Fibroblast of gingiva (primary cell): Measurements from ENCODE around the gene PROP1.
"Not testable (repeated sequence)": the region's sequence is repeated elsewhere in the genome, so short reads cannot be mapped to it uniquely, and the experiment has no call there.

Experiments
- DNase-seq: peaks from one replicate; pipeline ENCODE4 v3.0.0-alpha.2; 2011; ENCODE audit warnings: low read depth

Gene PROP1

GRCh38 chr5:177945145-177945544 lies 50.9 kb downstream of the PROP1 start:
- not testable (repeated sequence) for DNase-seq

- peak; percentile 7 for DNase-seq
These were observed 52.0 kb downstream of the PROP1 start for GRCh38 chr5:177943805-177944736.

- not testable (repeated sequence) for DNase-seq
These were observed 53.1 kb downstream of the PROP1 start for GRCh38 chr5:177942896-177943295.
